GM19193 (cell line): ENCODE results near the gene CES2.

Source experiments
- POLR2A ChIP-seq: IDR thresholded peaks from 4 replicates; pipeline ENCODE4 v1.6.1; 2011; ENCODE audit not compliant: insufficient read depth, insufficient read length; ENCODE audit errors: extremely low read depth

CES2 gene

GRCh38 chr16:66970775-66971720 lies 35.7 kb downstream of the CES2 start:
- TF ChIP-seq POLR2A = no peak

GRCh38 chr16:66972983-66973382 lies 37.7 kb downstream of the CES2 start:
- no peak for TF ChIP-seq POLR2A

DNA sequence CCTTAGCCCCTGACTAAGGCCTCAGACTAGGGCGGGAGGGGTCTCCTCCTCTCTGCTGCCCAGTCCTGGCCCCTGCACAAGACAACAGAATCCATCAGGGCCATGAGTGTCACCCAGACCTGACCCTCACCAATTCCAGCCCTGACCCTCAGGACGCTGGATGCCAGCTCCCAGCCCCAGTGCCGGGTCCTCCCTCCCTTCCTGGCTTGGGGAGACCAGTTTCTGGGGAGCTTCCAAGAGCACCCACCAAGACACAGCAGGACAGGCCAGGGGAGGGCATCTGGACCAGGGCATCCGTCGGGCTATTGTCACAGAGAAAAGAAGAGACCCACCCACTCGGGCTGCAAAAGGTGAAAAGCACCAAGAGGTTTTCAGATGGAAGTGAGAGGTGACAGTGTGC lies 38.4 kb downstream of the CES2 start:
- no peak for TF ChIP-seq POLR2A

- TF ChIP-seq POLR2A = no peak
Measured at GRCh38 chr16:66975302-66975893, 40.1 kb downstream of the CES2 start.

- no peak for TF ChIP-seq POLR2A
Measured at GRCh38 chr16:66976746-66977145, 41.4 kb downstream of the CES2 start.

DNA sequence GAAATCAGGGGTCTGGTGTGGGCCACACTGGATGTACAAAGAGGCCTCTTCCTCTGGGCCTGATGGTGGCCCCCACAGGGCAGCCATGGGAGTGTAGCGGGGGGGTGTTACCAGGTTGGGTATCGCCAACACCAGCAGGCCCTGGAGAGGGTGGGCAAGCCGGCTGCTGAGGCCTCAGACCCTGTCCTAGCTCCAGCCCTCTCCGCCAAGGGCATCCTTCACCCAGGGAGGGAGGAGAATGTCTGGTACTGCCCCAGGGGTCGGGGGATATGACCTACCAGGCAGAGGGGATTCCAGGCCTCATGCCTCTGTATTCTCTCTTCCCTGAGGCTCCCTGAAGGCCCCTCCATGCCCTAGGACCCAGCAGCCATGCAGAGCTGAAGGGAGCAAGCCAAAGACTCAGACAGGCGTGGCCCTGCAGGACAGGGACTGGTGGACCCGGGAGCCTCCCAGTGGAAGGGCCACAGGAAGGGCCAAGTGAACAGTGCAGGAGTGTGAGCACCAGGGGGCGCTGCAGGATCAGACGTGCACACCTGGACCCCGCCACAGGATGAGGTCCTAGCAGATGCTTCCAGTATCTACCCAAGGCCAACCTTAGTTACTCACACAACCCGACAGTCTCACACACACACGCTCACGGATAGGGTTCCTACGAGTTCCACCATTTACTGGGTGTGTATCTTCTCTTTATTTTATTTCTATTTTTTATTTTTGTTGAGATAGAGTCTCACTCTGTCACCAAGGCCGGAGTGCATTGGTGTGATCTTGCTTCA lies 42.2 kb downstream of the CES2 start:
- TF ChIP-seq POLR2A = no peak

- TF ChIP-seq POLR2A = no peak
Measured at GRCh38 chr16:66979011-66979717, 43.8 kb downstream of the CES2 start.

DNA sequence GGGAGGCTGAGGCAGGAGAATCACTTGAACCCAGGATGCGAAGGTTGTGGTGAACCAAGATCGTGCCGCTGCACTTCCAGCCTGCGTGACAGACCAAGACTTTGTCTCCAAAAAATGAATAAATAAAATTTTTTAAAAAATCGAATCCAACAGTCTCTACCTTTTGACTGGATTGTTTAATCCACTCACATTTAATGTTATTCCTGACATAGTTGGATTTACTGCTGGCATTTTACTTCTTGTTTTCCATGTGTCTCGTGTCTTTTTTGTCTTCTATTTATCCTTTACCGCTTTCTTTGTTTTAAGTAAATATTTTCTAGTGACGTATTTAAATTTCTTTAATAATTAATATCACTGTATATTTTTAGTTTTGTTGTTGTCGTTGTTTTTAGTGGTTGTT lies 47.7 kb downstream of the CES2 start:
- no peak for TF ChIP-seq POLR2A

DNA sequence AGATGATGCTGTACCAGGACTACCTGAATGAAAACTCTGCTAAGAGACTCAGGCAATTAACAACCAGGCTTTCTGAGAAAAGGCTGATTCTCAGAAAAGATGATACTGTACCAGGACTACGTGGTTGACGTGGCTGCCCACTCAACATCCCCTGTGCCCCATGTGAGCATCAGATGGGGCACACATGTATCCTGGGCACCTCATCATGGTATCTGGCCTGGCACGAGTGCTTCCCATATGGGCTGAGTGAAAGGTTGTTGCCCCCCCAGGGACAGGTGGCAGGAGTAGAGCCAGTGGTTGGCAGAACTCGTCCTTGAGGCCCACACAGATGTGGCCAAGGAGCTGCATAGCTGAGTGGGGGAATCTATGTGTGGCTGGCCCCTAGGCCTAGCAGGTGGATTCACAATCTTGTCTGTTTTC lies 49.6 kb downstream of the CES2 start:
- no peak for TF ChIP-seq POLR2A

- no peak for TF ChIP-seq POLR2A
Measured at GRCh38 chr16:66986559-66986958, 51.2 kb downstream of the CES2 start.

- no peak for TF ChIP-seq POLR2A
Measured at GRCh38 chr16:66988197-66988788, 53.0 kb downstream of the CES2 start, which contains the start of gene CES4A. CES4A (plus strand) TSS chr16:66988589; CDS start chr16:66988773, 184 bp downstream.

- no peak for TF ChIP-seq POLR2A
Measured at GRCh38 chr16:66991545-66992077, 56.3 kb downstream of the CES2 start.
